ENCODE measurements around the gene PPP1R18.

Gene PPP1R18

GRCh38 chr6:30717129-30717844 is 30.8 kb upstream of the PPP1R18 start, which contains the start of gene MDC1:
TSS of gene MDC1 (minus strand) at chr6:30717281. CDS start at chr6:30715175, 2,106 bp downstream.
- Histone ChIP-seq H2AK5ac (ENCODE audit: low read length) (peak within 1 kb of the TSS; percentile 67), H3K79me1 (ENCODE audit: low read length) (peaks cover 27% of the 10 kb centered on the region), H2BK120ac (ENCODE audit: insufficient read depth, low read length, poor library complexity) (peak within 1 kb of the TSS; percentile 65), H3K14ac (ENCODE audit: low read length) (peak within 1 kb of the TSS; percentile 82), H3K4me3 (ENCODE audit: low read depth, low read length) (peak within 1 kb of the TSS; percentile 74), H3K36me3 (ENCODE audit: control insufficient read depth in 1 of 2, insufficient read depth in 2 of 2, low read length in 2 of 2) (peaks cover 21 to 23% of the 10 kb centered on the region in 2 experiments), H3K27me3 (ENCODE audit: insufficient read depth, low read length) (no peaks in the 10 kb centered on the region), H3K23ac (ENCODE audit: low read length) (no peak within 1 kb of the TSS), H2BK5ac (ENCODE audit: low read depth, low read length, poor library complexity) (peak within 1 kb of the TSS; percentile 65), H3K27ac (ENCODE audit: low read depth, low read length) (peak within 1 kb of the TSS; percentile 65), H2AFZ (ENCODE audit: insufficient read depth, low read length, poor library complexity) (peak within 1 kb of the TSS; percentile 63), H3K9ac (ENCODE audit: low read length) (peak within 1 kb of the TSS; percentile 79), H3K9me3 (ENCODE audit: insufficient read depth, low read depth, low read length) (peaks cover 1% of the 10 kb centered on the region), H4K12ac (ENCODE audit: low read depth, low read length) (peak within 1 kb of the TSS; percentile 85), H3K4me1 (ENCODE audit: control insufficient read depth in 1 of 2, insufficient read depth in 2 of 2, low read length in 2 of 2) (peaks cover 2 to 5% of the 10 kb centered on the region in 2 experiments), H2BK12ac (ENCODE audit: low read length) (peak within 1 kb of the TSS; percentile 62), H3K4me2 (ENCODE audit: low read length) (peak within 1 kb of the TSS; percentile 67), H4K8ac (ENCODE audit: low read depth, low read length) (peak within 1 kb of the TSS; percentile 73), H3K4ac (ENCODE audit: low read depth, low read length) (peak within 1 kb of the TSS; percentile 66), H3K18ac (ENCODE audit: low read length) (peak within 1 kb of the TSS; percentile 76), H4K91ac (ENCODE audit: low read depth, low read length) (peak within 1 kb of the TSS; percentile 91), H3K79me2 (ENCODE audit: control insufficient read depth, insufficient read depth, low read length, poor library complexity) (peaks cover 20% of the 10 kb centered on the region)
- no CpG with 5 or more reads among the region's 48 CpGs for WGBS (ENCODE audit: extremely low coverage, insufficient coverage, insufficient read length)
- DNase-seq: peak; percentile 100

- H3K27me3 ChIP-seq (ENCODE audit: insufficient read depth, low read length): no peaks in the 10 kb centered on the region
- no peak overlapping the region for H2BK12ac ChIP-seq (ENCODE audit: low read length)
- peak overlapping the region; percentile 85 for H4K12ac ChIP-seq (ENCODE audit: low read depth, low read length)
- peak overlapping the region; percentile 82 for H3K14ac ChIP-seq (ENCODE audit: low read length)
- H3K4me2 ChIP-seq (ENCODE audit: low read length): peak overlapping the region; percentile 67
- H3K27ac ChIP-seq (ENCODE audit: low read depth, low read length): peak overlapping the region; percentile 53
- H3K9ac ChIP-seq (ENCODE audit: low read length): peak overlapping the region; percentile 79
- peak overlapping the region; percentile 65 for H2BK120ac ChIP-seq (ENCODE audit: insufficient read depth, low read length, poor library complexity)
- H3K9me3 ChIP-seq (ENCODE audit: insufficient read depth, low read depth, low read length): peaks cover 1% of the 10 kb centered on the region
- H3K79me1 ChIP-seq (ENCODE audit: low read length): peaks cover 25% of the 10 kb centered on the region
- peak overlapping the region; percentile 65 for H2BK5ac ChIP-seq (ENCODE audit: low read depth, low read length, poor library complexity)
- peak overlapping the region; percentile 91 for H4K91ac ChIP-seq (ENCODE audit: low read depth, low read length)
- peak overlapping the region; percentile 66 for H3K4ac ChIP-seq (ENCODE audit: low read depth, low read length)
- H3K23ac ChIP-seq (ENCODE audit: low read length): no peak overlapping the region
- peak overlapping the region; percentile 61 for H3K18ac ChIP-seq (ENCODE audit: low read length)
- no CpG with 5 or more reads among the region's 8 CpGs for WGBS (ENCODE audit: extremely low coverage, insufficient coverage, insufficient read length)
- peak overlapping the region; percentile 67 for H2AK5ac ChIP-seq (ENCODE audit: low read length)
- H4K8ac ChIP-seq (ENCODE audit: low read depth, low read length): peak overlapping the region; percentile 73
- H3K36me3 ChIP-seq (ENCODE audit: control insufficient read depth in 1 of 2, insufficient read depth in 2 of 2, low read length in 2 of 2): peaks cover 21 to 26% of the 10 kb centered on the region in 2 experiments
- H2AFZ ChIP-seq (ENCODE audit: insufficient read depth, low read length, poor library complexity): peak overlapping the region; percentile 63
- H3K79me2 ChIP-seq (ENCODE audit: control insufficient read depth, insufficient read depth, low read length, poor library complexity): peaks cover 18% of the 10 kb centered on the region
- peaks cover 2 to 5% of the 10 kb centered on the region in 2 experiments for H3K4me1 ChIP-seq (ENCODE audit: control insufficient read depth in 1 of 2, insufficient read depth in 2 of 2, low read length in 2 of 2)
- no peak for DNase-seq
- H3K4me3 ChIP-seq (ENCODE audit: low read depth, low read length): peak overlapping the region; percentile 74
These were observed 30.4 kb upstream of the PPP1R18 start for GRCh38 chr6:30716879-30717128.

DNA sequence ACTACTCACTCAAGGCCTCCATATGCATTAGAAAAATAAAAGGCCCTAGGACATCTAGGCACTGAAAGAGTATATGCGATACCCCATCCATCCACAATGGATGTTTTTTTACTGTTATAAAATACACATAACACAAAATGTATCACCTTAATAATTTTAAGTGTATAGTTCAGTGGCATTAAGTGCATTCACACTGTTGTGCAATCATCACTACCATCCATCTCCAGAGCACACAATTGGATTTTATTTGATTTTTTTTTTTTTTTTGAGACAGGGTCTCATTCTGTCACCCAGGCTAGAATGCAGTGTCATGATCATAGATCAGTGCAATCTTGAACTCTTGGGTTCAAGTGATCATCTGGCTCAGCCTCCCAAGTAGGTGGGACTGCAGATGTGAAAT is 27.8 kb upstream of the PPP1R18 start:
- Histone ChIP-seq H2BK12ac (ENCODE audit: low read length) (no peak overlapping the region), H3K14ac (ENCODE audit: low read length) (no peak overlapping the region), H3K27me3 (ENCODE audit: insufficient read depth, low read length) (no peaks in the 10 kb centered on the region), H3K23ac (ENCODE audit: low read length) (no peak overlapping the region), H2BK120ac (ENCODE audit: insufficient read depth, low read length, poor library complexity) (no peak overlapping the region), H3K4me2 (ENCODE audit: low read length) (no peak overlapping the region), H3K27ac (ENCODE audit: low read depth, low read length) (no peak overlapping the region), H3K9me3 (ENCODE audit: insufficient read depth, low read depth, low read length) (no peaks in the 10 kb centered on the region), H2AFZ (ENCODE audit: insufficient read depth, low read length, poor library complexity) (no peak overlapping the region), H3K4ac (ENCODE audit: low read depth, low read length) (no peak overlapping the region), H3K36me3 (ENCODE audit: control insufficient read depth in 1 of 2, insufficient read depth in 2 of 2, low read length in 2 of 2) (peaks cover 28 to 38% of the 10 kb centered on the region in 2 experiments), H4K91ac (ENCODE audit: low read depth, low read length) (no peak overlapping the region), H4K8ac (ENCODE audit: low read depth, low read length) (no peak overlapping the region), H3K79me1 (ENCODE audit: low read length) (peaks cover 8% of the 10 kb centered on the region), H3K4me1 (ENCODE audit: control insufficient read depth in 1 of 2, insufficient read depth in 2 of 2, low read length in 2 of 2) (peaks cover 2 to 5% of the 10 kb centered on the region in 2 experiments), H2AK5ac (ENCODE audit: low read length) (no peak overlapping the region), H3K18ac (ENCODE audit: low read length) (no peak overlapping the region), H3K4me3 (ENCODE audit: low read depth, low read length) (no peak overlapping the region), H2BK5ac (ENCODE audit: low read depth, low read length, poor library complexity) (no peak overlapping the region), H3K9ac (ENCODE audit: low read length) (no peak overlapping the region), H4K12ac (ENCODE audit: low read depth, low read length) (no peak overlapping the region), H3K79me2 (ENCODE audit: control insufficient read depth, insufficient read depth, low read length, poor library complexity) (peaks cover 3% of the 10 kb centered on the region)
- no CpG with 5 or more reads among the region's 1 CpG for WGBS (ENCODE audit: extremely low coverage, insufficient coverage, insufficient read length)
- no peak for DNase-seq

DNA sequence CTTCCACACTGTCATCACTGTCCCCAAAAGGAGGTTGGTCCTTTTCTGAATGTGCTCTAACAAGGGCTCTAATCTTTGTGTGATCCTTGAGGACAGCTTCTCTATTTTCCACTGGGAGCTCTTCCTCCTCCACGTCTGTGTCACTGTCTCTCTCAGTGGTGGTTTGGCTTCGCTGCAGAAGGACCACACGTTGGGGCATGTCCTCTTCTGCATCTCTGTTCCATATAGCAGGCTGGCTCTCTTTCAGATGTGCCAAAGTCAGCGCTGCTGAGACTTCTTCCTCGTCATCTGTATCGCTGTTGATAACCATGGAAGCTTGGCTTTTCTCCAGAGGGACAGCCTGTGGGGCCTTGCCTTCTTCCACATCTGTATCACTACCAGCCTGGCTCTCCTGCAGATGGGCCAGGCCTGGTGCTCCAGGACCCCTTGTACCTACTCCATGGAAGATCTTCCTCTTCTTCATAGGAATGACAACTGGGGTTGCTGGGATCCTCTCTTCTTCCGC is 26.0 kb upstream of the PPP1R18 start:
- no peak overlapping the region for H3K4ac ChIP-seq (ENCODE audit: low read depth, low read length)
- no peak overlapping the region for H3K18ac ChIP-seq (ENCODE audit: low read length)
- H3K4me3 ChIP-seq (ENCODE audit: low read depth, low read length): no peak overlapping the region
- no peak overlapping the region for H3K4me2 ChIP-seq (ENCODE audit: low read length)
- H3K9me3 ChIP-seq (ENCODE audit: insufficient read depth, low read depth, low read length): no peaks in the 10 kb centered on the region
- H3K36me3 ChIP-seq (ENCODE audit: control insufficient read depth in 1 of 2, insufficient read depth in 2 of 2, low read length in 2 of 2): peaks cover 32 to 42% of the 10 kb centered on the region in 2 experiments
- no peak overlapping the region for H4K12ac ChIP-seq (ENCODE audit: low read depth, low read length)
- DNase-seq: no peak
- no peak overlapping the region for H3K27ac ChIP-seq (ENCODE audit: low read depth, low read length)
- H3K27me3 ChIP-seq (ENCODE audit: insufficient read depth, low read length): no peaks in the 10 kb centered on the region
- H3K4me1 ChIP-seq (ENCODE audit: control insufficient read depth in 1 of 2, insufficient read depth in 2 of 2, low read length in 2 of 2): peaks cover 2 to 5% of the 10 kb centered on the region in 2 experiments
- no peak overlapping the region for H3K14ac ChIP-seq (ENCODE audit: low read length)
- no peak overlapping the region for H2BK5ac ChIP-seq (ENCODE audit: low read depth, low read length, poor library complexity)
- no peak overlapping the region for H3K23ac ChIP-seq (ENCODE audit: low read length)
- no peak overlapping the region for H2BK120ac ChIP-seq (ENCODE audit: insufficient read depth, low read length, poor library complexity)
- H2AFZ ChIP-seq (ENCODE audit: insufficient read depth, low read length, poor library complexity): no peak overlapping the region
- WGBS (ENCODE audit: extremely low coverage, insufficient coverage, insufficient read length): no CpG with 5 or more reads among the region's 7 CpGs
- peaks cover 3% of the 10 kb centered on the region for H3K79me2 ChIP-seq (ENCODE audit: control insufficient read depth, insufficient read depth, low read length, poor library complexity)
- H3K79me1 ChIP-seq (ENCODE audit: low read length): peaks cover 7% of the 10 kb centered on the region
- H4K8ac ChIP-seq (ENCODE audit: low read depth, low read length): no peak overlapping the region
- no peak overlapping the region for H4K91ac ChIP-seq (ENCODE audit: low read depth, low read length)
- H3K9ac ChIP-seq (ENCODE audit: low read length): no peak overlapping the region
- H2BK12ac ChIP-seq (ENCODE audit: low read length): no peak overlapping the region
- H2AK5ac ChIP-seq (ENCODE audit: low read length): no peak overlapping the region

Data from trophoblast cell (in vitro differentiated cells and primary cell).